Medulla oblongata (tissue), 1 donor: Measurements from ENCODE around the gene KLF13.

ENCODE experiments used
- DNase-seq: peaks from one replicate; pipeline ENCODE4 v3.0.0-alpha.2; 2015; ENCODE audit errors: extremely low spot score

The KLF13 gene

GRCh38 chr15:31332020-31332680 lies 5.5 kb downstream of the KLF13 start:
- no peak for DNase-seq

- DNase-seq: no peak
Measured at GRCh38 chr15:31332681-31333071, 6.0 kb downstream of the KLF13 start.

GRCh38 chr15:31333119-31333518 lies 6.5 kb downstream of the KLF13 start:
- no peak for DNase-seq

GRCh38 chr15:31333820-31334219 lies 7.2 kb downstream of the KLF13 start:
- DNase-seq: no peak

- no peak for DNase-seq
Measured at GRCh38 chr15:31335989-31336592, 9.5 kb downstream of the KLF13 start.

GRCh38 chr15:31336593-31337295 lies 10.1 kb downstream of the KLF13 start:
- DNase-seq: no peak

- DNase-seq: no peak
Measured at GRCh38 chr15:31337352-31338031, 10.9 kb downstream of the KLF13 start.

GRCh38 chr15:31338318-31338878 lies 11.8 kb downstream of the KLF13 start:
- peak; percentile 53 for DNase-seq

GRCh38 chr15:31338879-31339557 lies 12.4 kb downstream of the KLF13 start:
- peak; percentile 67 for DNase-seq

GRCh38 chr15:31339558-31339895 lies 12.9 kb downstream of the KLF13 start:
- DNase-seq: no peak

GRCh38 chr15:31340047-31340446 lies 13.4 kb downstream of the KLF13 start:
- no peak for DNase-seq

- DNase-seq: no peak
Measured at GRCh38 chr15:31340592-31340991, 14.0 kb downstream of the KLF13 start.

- DNase-seq: peak; percentile 80
Measured at GRCh38 chr15:31341071-31341470, 14.4 kb downstream of the KLF13 start.

- no peak for DNase-seq
Measured at GRCh38 chr15:31341496-31342195, 15.0 kb downstream of the KLF13 start.

GRCh38 chr15:31342381-31342780 lies 15.7 kb downstream of the KLF13 start:
- no peak for DNase-seq

GRCh38 chr15:31342781-31343626 lies 16.4 kb downstream of the KLF13 start:
- no peak for DNase-seq

GRCh38 chr15:31343831-31344230 lies 17.2 kb downstream of the KLF13 start:
- no peak for DNase-seq

- DNase-seq: no peak
Measured at GRCh38 chr15:31344266-31344665, 17.6 kb downstream of the KLF13 start.

GRCh38 chr15:31344823-31345605 lies 18.4 kb downstream of the KLF13 start:
- no peak for DNase-seq
